CMK (cell line): ENCODE measurements around the gene KCNC1.

Experiments used
- DNase-seq: peaks from one replicate; pipeline ENCODE4 v3.0.0-alpha.2; 2010; ENCODE audit warnings: low read depth

Gene KCNC1

GRCh38 chr11:17738151-17738973 is 3.8 kb downstream of the KCNC1 start:
- no peak for DNase-seq

- no peak for DNase-seq
Observed at GRCh38 chr11:17739945-17740338, 5.4 kb downstream of the KCNC1 start.

GRCh38 chr11:17740649-17741235 is 6.2 kb downstream of the KCNC1 start:
- DNase-seq: no peak

- DNase-seq: no peak
Observed at GRCh38 chr11:17741487-17741886, 6.9 kb downstream of the KCNC1 start.

GRCh38 chr11:17742019-17742418 is 7.4 kb downstream of the KCNC1 start:
- no peak for DNase-seq

- DNase-seq: no peak
Observed at GRCh38 chr11:17743026-17743807, 8.6 kb downstream of the KCNC1 start.

- DNase-seq: no peak
Observed at GRCh38 chr11:17743808-17744119, 9.2 kb downstream of the KCNC1 start.

GRCh38 chr11:17744151-17744940 is 9.8 kb downstream of the KCNC1 start:
- DNase-seq: no peak

- DNase-seq: no peak
Observed at GRCh38 chr11:17745023-17745772, 10.6 kb downstream of the KCNC1 start.

- no peak for DNase-seq
Observed at GRCh38 chr11:17746096-17746495, 11.5 kb downstream of the KCNC1 start.

GRCh38 chr11:17747131-17747955 is 12.8 kb downstream of the KCNC1 start:
- no peak for DNase-seq

- DNase-seq: no peak
Observed at GRCh38 chr11:17748044-17748443, 13.5 kb downstream of the KCNC1 start.

- DNase-seq: no peak
Observed at GRCh38 chr11:17748761-17749721, 14.5 kb downstream of the KCNC1 start.

GRCh38 chr11:17750013-17750800 is 15.6 kb downstream of the KCNC1 start:
- no peak for DNase-seq

GRCh38 chr11:17750801-17751165 is 16.2 kb downstream of the KCNC1 start:
- DNase-seq: no peak

GRCh38 chr11:17751558-17751957 is 17.0 kb downstream of the KCNC1 start:
- no peak for DNase-seq

GRCh38 chr11:17752144-17752543 is 17.6 kb downstream of the KCNC1 start:
- DNase-seq: no peak

GRCh38 chr11:17753153-17753552 is 18.6 kb downstream of the KCNC1 start:
- DNase-seq: no peak

GRCh38 chr11:17753641-17754040 is 19.1 kb downstream of the KCNC1 start:
- DNase-seq: no peak
